SK-N-SH (cell line): ENCODE results near the gene ACADL. TPM values are rescaled to one million over a fixed set of nuclear protein-coding genes. Genes with fewer than 3 reads are reported as not detected.

Experiments
- CTCF ChIA-PET: fragments of 300-600, 350-600 bp; formaldehyde crosslinking; extraction: SDS; loops from one replicate; lab custom pipeline; 2021; lab: Yijun Ruan, JAX
- POLR2A ChIA-PET: fragments of 350-600 bp; sonication (Branson Sonifier 250); formaldehyde crosslinking; extraction: SDS; loops from one replicate; lab custom pipeline; 2020; ENCODE audit warnings: antibody characterized with exemption, inconsistent platforms; lab: Yijun Ruan, JAX
- DNase-seq: peaks from one replicate; pipeline ENCODE4 v3.0.0; 2012
- H2AFZ ChIP-seq: fragments of 200-600 bp; sonication (generic); 2 replicates; pipeline ENCODE4 v1.8.1; 2016; ENCODE audit warnings: antibody characterized with exemption, mild to moderate bottlenecking, low read depth
- H3F3A ChIP-seq: fragments of 200-600 bp; sonication (generic); replicated peaks from 2 replicates; pipeline ENCODE3; 2016; ENCODE audit warnings: antibody characterized with exemption, mild to moderate bottlenecking; ENCODE audit not compliant: insufficient read depth
- H3K27ac ChIP-seq, 2 experiments: fragments of 200-500 bp in 1 of 2; fragments of 200-600 bp in 1 of 2; sonication (Bioruptor generic) in 1 of 2; sonication (generic), shearing (Covaris generic) in 1 of 2; 2 replicates each; pipeline versions ENCODE4 v1.5.1 to v1.6.1; 2014 to 2016; ENCODE audit warnings: low read depth in 2 of 2, inconsistent platforms in 1 of 2, low read length in 1 of 2, mild to moderate bottlenecking in 1 of 2, mixed read lengths in 1 of 2
- H3K27me3 ChIP-seq: fragments of 200-600 bp; sonication (generic), shearing (Covaris generic); 2 replicates; pipeline ENCODE4 v1.6.1; 2016; ENCODE audit warnings: mixed run types; ENCODE audit not compliant: insufficient read depth
- H3K36me3 ChIP-seq, 2 experiments: fragments of 200-500 bp in 1 of 2; fragments of 200-600 bp in 1 of 2; sonication (Bioruptor generic) in 1 of 2; sonication (generic) in 1 of 2; replicated peaks in 1 of 2; 2 replicates each; pipeline versions ENCODE3 to v1.5.1; 2014 to 2016; ENCODE audit warnings: low read length in 1 of 2, mild to moderate bottlenecking in 1 of 2; ENCODE audit not compliant: insufficient read depth in 2 of 2, control insufficient read depth in 1 of 2
- H3K4me1 ChIP-seq, 2 experiments: fragments of 200-500 bp in 1 of 2; fragments of 200-600 bp in 1 of 2; sonication (Bioruptor generic) in 1 of 2; sonication (generic), shearing (Covaris generic) in 1 of 2; 2 replicates each; pipeline versions ENCODE4 v1.5.1 to v1.6.1; 2014 to 2016; ENCODE audit warnings: low read depth in 1 of 2, low read length in 1 of 2, mixed run types in 1 of 2; ENCODE audit not compliant: insufficient read depth in 2 of 2, control insufficient read depth in 1 of 2
- H3K4me2 ChIP-seq: fragments of 200-600 bp; sonication (generic), shearing (Covaris generic); 2 replicates; pipeline ENCODE4 v1.6.1; 2017; ENCODE audit warnings: mixed run types
- H3K4me3 ChIP-seq, 2 experiments: fragments of 200-500 bp in 1 of 2; fragments of 200-600 bp in 1 of 2; sonication (Bioruptor generic) in 1 of 2; sonication (generic), shearing (Covaris generic) in 1 of 2; 2 replicates each; pipeline versions ENCODE4 v1.5.1 to v1.8.1; 2014 to 2016; ENCODE audit warnings: low read depth in 2 of 2, inconsistent platforms in 1 of 2, low read length in 1 of 2, mild to moderate bottlenecking in 1 of 2, mixed read lengths in 1 of 2, moderate library complexity in 1 of 2
- H3K79me2 ChIP-seq: fragments of 200-600 bp; sonication (generic); 2 replicates; pipeline ENCODE4 v1.8.1; 2017; ENCODE audit warnings: mild to moderate bottlenecking; ENCODE audit not compliant: insufficient read depth
- H3K9ac ChIP-seq: fragments of 200-600 bp; sonication (generic); 2 replicates; pipeline ENCODE4 v1.6.1; 2017; ENCODE audit warnings: mixed run types
- H3K9me2 ChIP-seq: fragments of 200-600 bp; sonication (generic); 2 replicates; pipeline ENCODE4 v1.6.1; 2017; ENCODE audit warnings: mixed run types
- H3K9me3 ChIP-seq: fragments of 200-600 bp; sonication (generic); 2 replicates; pipeline ENCODE4 v1.6.1; 2017; ENCODE audit warnings: mixed run types, mild to moderate bottlenecking, moderate library complexity
- H4K20me1 ChIP-seq: fragments of 200-600 bp; sonication (generic); 2 replicates; pipeline ENCODE4 v1.6.1; 2017; ENCODE audit warnings: mild to moderate bottlenecking, mixed run types; ENCODE audit not compliant: insufficient read depth
- ELF1 ChIP-seq: IDR thresholded peaks from 2 replicates; pipeline ENCODE4 v1.4.0; 2012
- EZH2phosphoT487 ChIP-seq: fragments of 200-600 bp; sonication (generic); IDR thresholded peaks from 2 replicates; pipeline ENCODE4 v1.6.1; 2017; ENCODE audit warnings: low read depth, mixed run types, mild to moderate bottlenecking, antibody characterized with exemption, moderate library complexity, borderline replicate concordance
- FOXJ3 ChIP-seq: sonication (generic); formaldehyde crosslinking; IDR thresholded peaks from 2 replicates; pipeline ENCODE4 v1.5.1; 2020; ENCODE audit warnings: mild to moderate bottlenecking, missing genetic modification reagents
- GATA2 ChIP-seq: sonication (generic); formaldehyde crosslinking; IDR thresholded peaks from 2 replicates; pipeline ENCODE4 v1.5.0; 2020; ENCODE audit warnings: mild to moderate bottlenecking, missing genetic modification reagents
- IRF3 ChIP-seq: fragments of 150-350 bp; IDR thresholded peaks from 2 replicates; pipeline ENCODE4 v1.6.1; 2016; ENCODE audit warnings: mild to moderate bottlenecking, low read depth, low read length
- JUND ChIP-seq: IDR thresholded peaks from 2 replicates; pipeline ENCODE4 v1.4.0; 2012
- POLR2AphosphoS5 ChIP-seq: IDR thresholded peaks from 2 replicates; pipeline ENCODE4 v1.6.1; 2012; ENCODE audit warnings: low read depth, low read length
- RAD21 ChIP-seq: IDR thresholded peaks from 2 replicates; pipeline ENCODE4 v1.6.1; 2012; ENCODE audit warnings: mild to moderate bottlenecking, low read length
- REST ChIP-seq: IDR thresholded peaks from 2 replicates; pipeline ENCODE4 v1.6.1; 2012; ENCODE audit warnings: mild to moderate bottlenecking, low read depth, low read length, moderate library complexity
- RFX5 ChIP-seq: IDR thresholded peaks from 2 replicates; pipeline ENCODE4 v1.6.1; 2012; ENCODE audit warnings: mild to moderate bottlenecking, improper control_type of control experiment, low read length
- RXRA ChIP-seq: IDR thresholded peaks from 2 replicates; pipeline ENCODE4 v1.4.0; 2012; ENCODE audit warnings: low read depth, mild to moderate bottlenecking, borderline replicate concordance
- SIN3A ChIP-seq: IDR thresholded peaks from 2 replicates; pipeline ENCODE4 v1.6.1; 2012; ENCODE audit warnings: low read depth, mild to moderate bottlenecking, low read length, moderate library complexity, borderline replicate concordance
- SMC3 ChIP-seq: IDR thresholded peaks from 2 replicates; pipeline ENCODE4 v1.6.1; 2012; ENCODE audit warnings: low read depth, low read length, improper control_type of control experiment
- TAF1 ChIP-seq: IDR thresholded peaks from 2 replicates; pipeline ENCODE4 v1.6.1; 2012; ENCODE audit warnings: low read depth, mild to moderate bottlenecking, low read length, moderate library complexity, borderline replicate concordance
- TCF12 ChIP-seq: IDR thresholded peaks from 2 replicates; pipeline ENCODE4 v1.4.0; 2012
- USF2 ChIP-seq: fragments of 150-350 bp; IDR thresholded peaks from 2 replicates; pipeline ENCODE4 v1.6.1; 2017; ENCODE audit warnings: antibody characterized with exemption, low read length, low read depth, borderline replicate concordance
- WGBS: methylation state at CpG from one replicate; pipeline ENCODE4 v1.1.6; 2017; ENCODE audit warnings: low lambda C conversion rate; 5-methylcytosine and 5-hydroxymethylcytosine counted together
- polyA plus RNA-seq, 3 experiments: library from polyadenylated mRNA; depleted of rRNA; stranded (reverse); fragments of >200 nt; gene quantifications; 2 replicates each; pipeline ENCODE4 v1.2.3, GENCODE V29; 2012

Gene ACADL
- polyA plus RNA-seq, 1 of the 3 experiments (the other 2 are of a cell fraction), result not detected

- H3K27ac ChIP-seq, result no peak overlapping the region
- no peak overlapping the region for H2AFZ ChIP-seq
- no peaks in the 10 kb centered on the region for H3K9me2 ChIP-seq
- no peaks in the 10 kb centered on the region for H3K9me3 ChIP-seq
- no peaks in the 10 kb centered on the region for H3K36me3 ChIP-seq
- H3K9ac ChIP-seq, result no peak overlapping the region
- 20% methylated on average over 1 of the region's 1 CpG for WGBS
- no peak for DNase-seq
- no peaks in the 10 kb centered on the region for H3F3A ChIP-seq
- no peaks in the 10 kb centered on the region for H4K20me1 ChIP-seq
- H3K4me3 ChIP-seq, result no peak overlapping the region
- ChIA-PET CTCF (interaction anchor here (0.8 to 2.9 kb wide), 2 partner anchors 19 to 148 kb away, joined by 3 to 20 read pairs; no protein-coding TSS in a partner anchor), POLR2A (no interaction called here)
- no peak for TF ChIP-seq USF2
- no peak for TF ChIP-seq REST
- TF ChIP-seq RFX5, result no peak
- TF ChIP-seq IRF3, result no peak
- TF ChIP-seq JUND, result no peak
- no peak for TF ChIP-seq TAF1
- TF ChIP-seq GATA2, result no peak
- no peak for TF ChIP-seq SIN3A
- TF ChIP-seq SMC3, result no peak
- no peak for TF ChIP-seq RXRA
- TF ChIP-seq EZH2phosphoT487, result no peak
- no peak for TF ChIP-seq FOXJ3 (CRISPR knock-in tag)
- no peak for TF ChIP-seq POLR2AphosphoS5
- TF ChIP-seq RAD21, result no peak
- TF ChIP-seq ELF1, result no peak
- TF ChIP-seq TCF12, result no peak
- no peak overlapping the region for H3K4me2 ChIP-seq
- H3K4me1 ChIP-seq, result no peaks in the 10 kb centered on the region
- no peaks in the 10 kb centered on the region for H3K27me3 ChIP-seq
- no peaks in the 10 kb centered on the region for H3K79me2 ChIP-seq
Observed at GRCh38 chr2:210250622-210251021, 25.4 kb upstream of the ACADL start.
